SU-DHL-6 (cell line): ENCODE results near the gene CA5A.
"Not testable (repeated sequence)": the region's sequence is repeated elsewhere in the genome, so short reads cannot be mapped to it uniquely, and the experiment has no call there.

Source experiments
- EZH2phosphoT487 ChIP-seq: fragments of 200-600 bp; sonication (generic), shearing (Covaris generic); conservative IDR thresholded peaks from 2 replicates; pipeline ENCODE4 v1.6.1; 2018; ENCODE audit warnings: mild to moderate bottlenecking, antibody characterized with exemption, low read length, moderate library complexity, mixed read lengths
- TF ChIP-seq, protein P1 (sequence below): fragments of 200-600 bp; sonication (generic); IDR thresholded peaks from one replicate; pipeline ENCODE4 v1.5.1; 2017; ENCODE audit warnings: antibody characterized with exemption, mild to moderate bottlenecking, low read length, moderate library complexity; ENCODE audit not compliant: insufficient read depth, poor library complexity, severe bottlenecking

DNA sequence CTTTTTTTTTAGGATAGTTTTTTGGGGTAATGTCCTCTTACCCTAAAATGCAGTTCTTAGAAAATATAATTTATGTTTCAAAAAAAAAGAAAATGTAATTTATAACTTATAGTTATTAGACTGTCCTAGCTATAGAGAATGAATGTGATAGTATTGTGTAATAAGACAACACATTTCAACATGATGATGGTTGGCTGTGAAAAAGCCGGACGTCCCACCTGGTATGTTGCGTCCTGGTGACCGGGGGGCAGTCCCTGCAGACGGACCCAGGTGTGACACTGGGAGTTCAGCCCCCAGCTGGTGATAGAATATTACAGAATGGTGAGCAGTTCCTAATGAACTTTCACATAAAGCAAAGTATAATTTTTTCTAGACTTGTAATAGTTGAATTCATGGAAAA is 49.2 kb upstream of the CA5A start:
- not testable (repeated sequence) for TF ChIP-seq EZH2phosphoT487
- TF ChIP-seq, protein P1, sequence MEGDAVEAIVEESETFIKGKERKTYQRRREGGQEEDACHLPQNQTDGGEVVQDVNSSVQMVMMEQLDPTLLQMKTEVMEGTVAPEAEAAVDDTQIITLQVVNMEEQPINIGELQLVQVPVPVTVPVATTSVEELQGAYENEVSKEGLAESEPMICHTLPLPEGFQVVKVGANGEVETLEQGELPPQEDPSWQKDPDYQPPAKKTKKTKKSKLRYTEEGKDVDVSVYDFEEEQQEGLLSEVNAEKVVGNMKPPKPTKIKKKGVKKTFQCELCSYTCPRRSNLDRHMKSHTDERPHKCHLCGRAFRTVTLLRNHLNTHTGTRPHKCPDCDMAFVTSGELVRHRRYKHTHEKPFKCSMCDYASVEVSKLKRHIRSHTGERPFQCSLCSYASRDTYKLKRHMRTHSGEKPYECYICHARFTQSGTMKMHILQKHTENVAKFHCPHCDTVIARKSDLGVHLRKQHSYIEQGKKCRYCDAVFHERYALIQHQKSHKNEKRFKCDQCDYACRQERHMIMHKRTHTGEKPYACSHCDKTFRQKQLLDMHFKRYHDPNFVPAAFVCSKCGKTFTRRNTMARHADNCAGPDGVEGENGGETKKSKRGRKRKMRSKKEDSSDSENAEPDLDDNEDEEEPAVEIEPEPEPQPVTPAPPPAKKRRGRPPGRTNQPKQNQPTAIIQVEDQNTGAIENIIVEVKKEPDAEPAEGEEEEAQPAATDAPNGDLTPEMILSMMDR: not testable (repeated sequence)
